WERI-Rb-1 (cell line): Measurements from ENCODE around the gene SLC30A1.

Source experiments
- DNase-seq: peaks from one replicate; pipeline ENCODE4 v3.0.0-alpha.2; 2020
- H3K27ac ChIP-seq: fragments of 250-450 bp; sonication (Bioruptor Pico); 2 replicates; pipeline ENCODE4 v1.5.1; 2020; ENCODE audit warnings: mild to moderate bottlenecking, moderate library complexity
- H3K27me3 ChIP-seq: fragments of 250-450 bp; sonication (Bioruptor Pico); 2 replicates; pipeline ENCODE4 v1.5.1; 2021; ENCODE audit warnings: mild to moderate bottlenecking, low read depth, moderate library complexity; ENCODE audit not compliant: insufficient read depth, severe bottlenecking
- H3K36me3 ChIP-seq: fragments of 250-450 bp; sonication (Bioruptor Pico); 2 replicates; pipeline ENCODE4 v1.5.1; 2020; ENCODE audit warnings: mild to moderate bottlenecking, moderate library complexity
- H3K4me3 ChIP-seq: 2 replicates; pipeline ENCODE4 v1.5.1; 2011; ENCODE audit warnings: low read depth, mild to moderate bottlenecking, control low read depth, low read length
- H3K9me3 ChIP-seq: fragments of 250-450 bp; sonication (Bioruptor Pico); 2 replicates; pipeline ENCODE4 v1.5.1; 2021; ENCODE audit warnings: mild to moderate bottlenecking, moderate library complexity; ENCODE audit not compliant: severe bottlenecking
- CTCF ChIP-seq: IDR thresholded peaks from 2 replicates; pipeline ENCODE4 v1.5.1; 2011; ENCODE audit warnings: low read depth, mild to moderate bottlenecking, control low read depth, inconsistent platforms, low read length

The SLC30A1 gene

GRCh38 chr1:211623515-211623914 is 44.6 kb upstream of the SLC30A1 start:
- Histone ChIP-seq H3K27me3 (no peaks in the 10 kb centered on the region), H3K36me3 (no peaks in the 10 kb centered on the region), H3K4me3 (no peak overlapping the region), H3K9me3 (no peaks in the 10 kb centered on the region), H3K27ac (no peak overlapping the region)
- TF ChIP-seq CTCF: no peak
- no peak for DNase-seq

GRCh38 chr1:211621447-211622198 is 42.7 kb upstream of the SLC30A1 start:
- Histone ChIP-seq H3K36me3 (no peaks in the 10 kb centered on the region), H3K9me3 (no peaks in the 10 kb centered on the region), H3K27me3 (no peaks in the 10 kb centered on the region), H3K27ac (no peak overlapping the region), H3K4me3 (no peak overlapping the region)
- DNase-seq: no peak
- TF ChIP-seq CTCF: no peak

- H3K4me3 ChIP-seq: no peak overlapping the region
- no peak for TF ChIP-seq CTCF
- H3K36me3 ChIP-seq: no peaks in the 10 kb centered on the region
- H3K9me3 ChIP-seq: no peaks in the 10 kb centered on the region
- H3K27ac ChIP-seq: no peak overlapping the region
- no peak for DNase-seq
- no peaks in the 10 kb centered on the region for H3K27me3 ChIP-seq
Measured at GRCh38 chr1:211620097-211620496, 41.1 kb upstream of the SLC30A1 start.

GRCh38 chr1:211619033-211619996 is 40.4 kb upstream of the SLC30A1 start:
- no peak for TF ChIP-seq CTCF
- H3K9me3 ChIP-seq: no peaks in the 10 kb centered on the region

GRCh38 chr1:211616965-211617297 is 38.0 kb upstream of the SLC30A1 start:
- no peak for TF ChIP-seq CTCF
- Histone ChIP-seq H3K27ac (no peak overlapping the region), H3K9me3 (no peaks in the 10 kb centered on the region), H3K36me3 (no peaks in the 10 kb centered on the region), H3K27me3 (no peaks in the 10 kb centered on the region), H3K4me3 (no peak overlapping the region)
- no peak for DNase-seq

More at GRCh38 chr1:211619033-211619996, 40.4 kb upstream of the SLC30A1 start:
- no peak overlapping the region for H3K4me3 ChIP-seq
- H3K27ac ChIP-seq: no peak overlapping the region
- DNase-seq: no peak
- no peaks in the 10 kb centered on the region for H3K36me3 ChIP-seq
- no peaks in the 10 kb centered on the region for H3K27me3 ChIP-seq
